H9 (cell line): Measurements from ENCODE around the gene NOL9. TPM values are rescaled to one million over a fixed set of nuclear protein-coding genes. Genes with fewer than 3 reads are reported as not detected.

ENCODE experiments used
- DNase-seq: peaks from one replicate; pipeline ENCODE4 v3.0.0-alpha.2; 2017
- H2AFZ ChIP-seq: one replicate; pipeline ENCODE4 v1.6.1; 2013; ENCODE audit warnings: mild to moderate bottlenecking, low read length, control low read depth, moderate library complexity
- H2AK5ac ChIP-seq: 2 replicates; pipeline ENCODE4 v1.6.1; 2013; ENCODE audit warnings: low read length, control low read depth, mixed read lengths; ENCODE audit not compliant: insufficient read length
- H2BK120ac ChIP-seq: one replicate; pipeline ENCODE4 v1.6.1; 2013; ENCODE audit warnings: low read depth, mild to moderate bottlenecking, low read length, control low read depth, inconsistent platforms; ENCODE audit not compliant: poor library complexity, severe bottlenecking
- H2BK12ac ChIP-seq: 2 replicates; pipeline ENCODE4 v1.6.1; 2013; ENCODE audit warnings: low read length, control low read depth, mixed read lengths, low read depth; ENCODE audit not compliant: insufficient read length
- H2BK15ac ChIP-seq: 2 replicates; pipeline ENCODE4 v1.6.1; 2013; ENCODE audit warnings: low read depth, low read length, control low read depth
- H2BK20ac ChIP-seq: one replicate; pipeline ENCODE4 v1.6.1; 2013; ENCODE audit warnings: low read depth, mild to moderate bottlenecking, low read length, control low read depth, inconsistent platforms; ENCODE audit not compliant: poor library complexity, severe bottlenecking
- H2BK5ac ChIP-seq: 2 replicates; pipeline ENCODE4 v1.6.1; 2013; ENCODE audit warnings: low read length, control low read depth, mixed read lengths; ENCODE audit not compliant: insufficient read length
- H3K14ac ChIP-seq: 2 replicates; pipeline ENCODE4 v1.6.1; 2013; ENCODE audit warnings: low read length, control low read depth; ENCODE audit not compliant: insufficient read depth
- H3K18ac ChIP-seq: 2 replicates; pipeline ENCODE4 v1.6.1; 2013; ENCODE audit warnings: low read depth, mild to moderate bottlenecking, mixed read lengths, low read length, control low read depth; ENCODE audit not compliant: insufficient read length
- H3K23ac ChIP-seq: 2 replicates; pipeline ENCODE4 v1.6.1; 2013; ENCODE audit warnings: low read length, control low read depth, mixed read lengths, low read depth; ENCODE audit not compliant: insufficient read length
- H3K23me2 ChIP-seq: 2 replicates; pipeline ENCODE4 v1.6.1; 2013; ENCODE audit warnings: low read depth, mild to moderate bottlenecking, mixed read lengths, low read length, control low read depth; ENCODE audit not compliant: insufficient read length, poor library complexity, severe bottlenecking
- H3K27ac ChIP-seq: 2 replicates; pipeline ENCODE4 v1.5.1; 2013; ENCODE audit warnings: low read length, control low read depth, mixed read lengths, low read depth; ENCODE audit not compliant: insufficient read length
- H3K27me3 ChIP-seq: 2 replicates; pipeline ENCODE4 v1.6.1; 2013; ENCODE audit warnings: low read length, control low read depth, inconsistent platforms; ENCODE audit not compliant: insufficient read depth
- H3K4ac ChIP-seq: 2 replicates; pipeline ENCODE4 v1.6.1; 2013; ENCODE audit warnings: low read depth, mild to moderate bottlenecking, control low read depth, inconsistent platforms, low read length, moderate library complexity
- H3K4me1 ChIP-seq: 2 replicates; pipeline ENCODE4 v1.6.1; 2013; ENCODE audit warnings: low read length, control low read depth, inconsistent platforms; ENCODE audit not compliant: insufficient read depth
- H3K4me2 ChIP-seq: 2 replicates; pipeline ENCODE4 v1.6.1; 2013; ENCODE audit warnings: low read length, control low read depth, mixed read lengths; ENCODE audit not compliant: insufficient read length, insufficient read depth
- H3K56ac ChIP-seq: 2 replicates; pipeline ENCODE4 v1.6.1; 2013; ENCODE audit warnings: low read depth, mild to moderate bottlenecking, mixed read lengths, low read length, control low read depth; ENCODE audit not compliant: insufficient read length
- H3K79me1 ChIP-seq: 2 replicates; pipeline ENCODE4 v1.6.1; 2013; ENCODE audit warnings: low read depth, mild to moderate bottlenecking, moderate library complexity, low read length, control low read depth, inconsistent platforms; ENCODE audit not compliant: insufficient read depth, poor library complexity, severe bottlenecking
- H3K79me2 ChIP-seq: 2 replicates; pipeline ENCODE4 v1.6.1; 2013; ENCODE audit warnings: low read length, control low read depth, inconsistent platforms; ENCODE audit not compliant: insufficient read depth
- H3K9ac ChIP-seq: 2 replicates; pipeline ENCODE4 v1.6.1; 2013; ENCODE audit warnings: low read length, control low read depth, mixed read lengths; ENCODE audit not compliant: insufficient read length; ENCODE audit errors: extremely low read depth
- H3K9me3 ChIP-seq: one replicate; pipeline ENCODE4 v1.6.1; 2013; ENCODE audit warnings: low read depth, low read length, inconsistent platforms; ENCODE audit not compliant: control insufficient read depth
- H3T11ph ChIP-seq: one replicate; pipeline ENCODE4 v1.6.1; 2013; ENCODE audit warnings: mild to moderate bottlenecking, low read length, control low read depth, inconsistent platforms
- H4K20me1 ChIP-seq: one replicate; pipeline ENCODE4 v1.6.1; 2013; ENCODE audit not compliant: control insufficient read depth, insufficient read length, insufficient read depth
- H4K5ac ChIP-seq: 2 replicates; pipeline ENCODE4 v1.6.1; 2013; ENCODE audit warnings: low read depth, mild to moderate bottlenecking, mixed read lengths, low read length, control low read depth; ENCODE audit not compliant: insufficient read length
- H4K8ac ChIP-seq: replicated peaks from 2 replicates; pipeline ENCODE4 v1.6.1; 2013; ENCODE audit warnings: low read length, control low read depth, mixed read lengths, low read depth; ENCODE audit not compliant: insufficient read length
- H4K91ac ChIP-seq: 2 replicates; pipeline ENCODE4 v1.6.1; 2013; ENCODE audit warnings: low read depth, mild to moderate bottlenecking, moderate library complexity, mixed read lengths, low read length, control low read depth; ENCODE audit not compliant: insufficient read length
- H3K27ac Mint-ChIP-seq, 3 experiments: 2 replicates in 2 of 3; 3 replicates in 1 of 3; pipeline ENCODE4 v1.8.0; 2020 to 2021; ENCODE audit warnings: mixed read lengths in 3 of 3, mild to moderate bottlenecking in 1 of 3, moderate library complexity in 1 of 3
- H3K27me3 Mint-ChIP-seq: 2 replicates; pipeline ENCODE4 v1.8.0; 2021; ENCODE audit warnings: low read depth, mild to moderate bottlenecking, moderate library complexity, mixed read lengths
- H3K36me3 Mint-ChIP-seq, 3 experiments: 2 replicates in 2 of 3; 3 replicates in 1 of 3; pipeline ENCODE4 v1.8.0; 2020 to 2021; ENCODE audit warnings: low read depth in 3 of 3, mixed read lengths in 3 of 3; ENCODE audit not compliant: insufficient read depth in 1 of 3
- H3K4me1 Mint-ChIP-seq, 2 experiments: 2 replicates each; pipeline ENCODE4 v1.8.0; 2020; ENCODE audit warnings: mixed read lengths in 2 of 2
- H3K4me3 Mint-ChIP-seq, 2 experiments: 2 replicates in 1 of 2; 3 replicates in 1 of 2; pipeline ENCODE4 v1.8.0; 2020 to 2021; ENCODE audit warnings: mild to moderate bottlenecking in 2 of 2, mixed read lengths in 2 of 2, moderate library complexity in 1 of 2
- H3K9me3 Mint-ChIP-seq, 2 experiments: 2 replicates in 1 of 2; 3 replicates in 1 of 2; pipeline ENCODE4 v1.8.0; 2020; ENCODE audit warnings: mild to moderate bottlenecking in 2 of 2, mixed read lengths in 2 of 2, moderate library complexity in 1 of 2
- CTCF ChIP-seq: fragments of 200-600 bp; sonication (generic); conservative IDR thresholded peaks from 3 replicates; pipeline ENCODE4 v1.8.0; 2021; ENCODE audit warnings: antibody characterized with exemption, mild to moderate bottlenecking
- WGBS: extraction: QIAGEN DNeasy Blood & Tissue Kit; methylation state at CpG from one replicate; pipeline ENCODE4 v1.1.7; 2013; ENCODE audit warnings: missing lambda C conversion rate, low lambda C conversion rate, mixed read lengths; ENCODE audit not compliant: insufficient read length; ENCODE audit errors: extremely low coverage; 5-methylcytosine and 5-hydroxymethylcytosine counted together
- total RNA-seq: library from RNA; stranded (reverse); gene quantifications from 2 replicates; pipeline ENCODE4 v1.2.1, GENCODE V29; 2021

Gene NOL9
- total RNA-seq, 1 experiment from 2014 or later, result 50.4 TPM

DNA sequence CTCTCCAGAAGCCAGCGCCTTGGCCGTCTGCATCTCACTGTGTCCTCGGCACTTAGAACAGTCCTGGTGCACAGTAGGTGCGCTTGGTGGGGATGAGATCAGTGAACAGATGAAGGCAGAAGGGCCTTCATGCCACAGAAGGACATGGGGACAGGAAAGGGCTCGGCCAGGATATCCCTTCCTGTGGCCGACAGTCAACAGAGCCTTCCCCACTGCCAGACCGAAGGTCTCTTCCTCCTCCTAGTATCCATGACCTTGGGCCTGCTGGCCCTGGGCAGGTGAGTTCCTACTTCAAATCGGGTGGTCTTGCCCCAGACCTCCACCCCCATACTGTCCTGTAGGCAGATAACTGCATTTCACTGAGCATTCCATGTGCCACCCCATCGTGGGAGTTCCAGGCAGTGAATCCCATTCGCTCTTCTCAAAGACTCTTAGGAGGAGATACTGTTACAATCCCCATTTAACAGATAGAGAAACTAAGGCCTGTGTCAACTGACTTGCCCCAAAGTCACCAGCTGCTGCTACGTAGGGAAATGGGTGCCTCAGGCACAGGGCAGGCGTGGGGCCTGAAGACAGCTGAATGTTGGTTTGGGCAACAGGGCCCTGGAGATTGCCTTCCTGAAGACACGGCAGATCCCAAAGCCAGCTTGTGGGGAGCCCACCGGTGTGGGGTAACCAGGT is 66.4 kb downstream of the NOL9 start:
- H3K27me3 Mint-ChIP-seq, result peaks cover 5% of the 10 kb centered on the region
- Histone ChIP-seq H3K4me2 (no peak overlapping the region), H4K5ac (no peak overlapping the region), H3K79me2 (0 out of 2 replicates have a peak, but pooled peaks cover 1% of the 10 kb centered on the region), H4K8ac (no peak overlapping the region), H2BK20ac (no peak overlapping the region), H3K18ac (no peak overlapping the region), H3K4me1 (no peaks in the 10 kb centered on the region; the same call in 1 of the 2 replicates), H2AK5ac (no peak overlapping the region), H3K14ac (no peak overlapping the region; the same call in 1 of the 2 replicates), H2BK15ac (no peak overlapping the region), H3K9ac (no peak overlapping the region), H3K79me1 (no peaks in the 10 kb centered on the region), H3K56ac (no peak overlapping the region), H4K91ac (no peak overlapping the region), H3K23me2 (peaks cover 17% of the 10 kb centered on the region), H2BK5ac (no peak overlapping the region), H3K27me3 (no peaks in the 10 kb centered on the region), H3K23ac (no peak overlapping the region), H3K27ac (no peak overlapping the region), H3K9me3 (no peaks in the 10 kb centered on the region), H2AFZ (no peak overlapping the region), H3T11ph (no peak overlapping the region), H2BK12ac (no peak overlapping the region), H2BK120ac (no peak overlapping the region), H3K4ac (no peak overlapping the region), H4K20me1 (no peaks in the 10 kb centered on the region)
- H3K4me3 Mint-ChIP-seq, result no peak overlapping the region
- no peak overlapping the region; a peak in 1 of 7 replicates for H3K27ac Mint-ChIP-seq
- DNase-seq, result no peak
- peaks cover 0 to under 1% (median under 1%) of the 10 kb centered on the region in 3 experiments; a peak in 2 of 7 replicates for H3K36me3 Mint-ChIP-seq
- H3K4me1 Mint-ChIP-seq, result peaks cover 22 to 28% of the 10 kb centered on the region in 2 experiments
- H3K9me3 Mint-ChIP-seq, result no peaks in the 10 kb centered on the region
- no CpG with 5 or more reads among the region's 14 CpGs for WGBS
- no peak for TF ChIP-seq CTCF
